Hepatocyte (in vitro differentiated cells): ENCODE results near the gene CDC42BPA. TPM values are rescaled to one million over a fixed set of nuclear protein-coding genes. Genes with fewer than 3 reads are reported as not detected.

Experiments
- DNase-seq: peaks from one replicate; pipeline ENCODE4 v3.0.0-alpha.2; 2016; ENCODE audit warnings: low spot score
- H2AFZ ChIP-seq: fragments of 200-600 bp; sonication (generic); 2 replicates; pipeline ENCODE4 v1.6.0; 2016; ENCODE audit warnings: antibody characterized with exemption, mild to moderate bottlenecking
- H3K27ac ChIP-seq: fragments of 200-600 bp; sonication (generic); 2 replicates; pipeline ENCODE4 v1.5.1; 2016; ENCODE audit warnings: mild to moderate bottlenecking
- H3K27me3 ChIP-seq: fragments of 200-600 bp; sonication (generic); 2 replicates; pipeline ENCODE4 v1.6.1; 2016
- H3K36me3 ChIP-seq: fragments of 200-600 bp; sonication (generic); replicated peaks from 2 replicates; pipeline ENCODE4 v1.5.1; 2016; ENCODE audit warnings: low read depth; ENCODE audit not compliant: insufficient read depth
- H3K4me1 ChIP-seq: fragments of 200-600 bp; sonication (generic); 2 replicates; pipeline ENCODE4 v1.5.1; 2016; ENCODE audit warnings: mild to moderate bottlenecking, moderate library complexity; ENCODE audit not compliant: insufficient read depth
- H3K4me2 ChIP-seq: fragments of 200-600 bp; sonication (generic); 2 replicates; pipeline ENCODE4 v1.6.0; 2016
- H3K4me3 ChIP-seq: fragments of 200-600 bp; sonication (generic); 2 replicates; pipeline ENCODE4 v1.5.1; 2016; ENCODE audit warnings: mild to moderate bottlenecking
- H3K79me2 ChIP-seq: fragments of 200-600 bp; sonication (generic); 2 replicates; pipeline ENCODE4 v1.6.0; 2017; ENCODE audit warnings: mild to moderate bottlenecking
- H3K9me2 ChIP-seq: fragments of 200-600 bp; sonication (generic); replicated peaks from 2 replicates; pipeline ENCODE4 v1.6.0; 2017; ENCODE audit warnings: mild to moderate bottlenecking; ENCODE audit not compliant: insufficient read depth
- H3K9me3 ChIP-seq: fragments of 200-600 bp; sonication (generic); 2 replicates; pipeline ENCODE4 v1.5.1; 2016; ENCODE audit warnings: low read depth, mild to moderate bottlenecking
- H4K20me1 ChIP-seq: fragments of 200-600 bp; sonication (generic); 2 replicates; pipeline ENCODE4 v1.6.0; 2016; ENCODE audit warnings: mild to moderate bottlenecking; ENCODE audit not compliant: insufficient read depth, poor library complexity, severe bottlenecking
- EZH2 ChIP-seq: fragments of 200-600 bp; sonication (generic); IDR thresholded peaks from 2 replicates; pipeline ENCODE4 v1.6.1; 2016; ENCODE audit warnings: antibody characterized with exemption, mild to moderate bottlenecking, borderline replicate concordance
- EZH2phosphoT487 ChIP-seq: fragments of 200-600 bp; sonication (generic); IDR thresholded peaks from one replicate; pipeline ENCODE4 v1.6.1; 2018; ENCODE audit warnings: antibody characterized with exemption, mild to moderate bottlenecking, low read depth, moderate library complexity; ENCODE audit not compliant: unreplicated experiment, severe bottlenecking
- WGBS: methylation state at CpG from one replicate; pipeline ENCODE4 v1.1.6; 2016; ENCODE audit warnings: low lambda C conversion rate; ENCODE audit errors: missing lambda C conversion rate; 5-methylcytosine and 5-hydroxymethylcytosine counted together
- polyA plus RNA-seq: library from polyadenylated mRNA; unstranded; fragments of >200 nt; fragmentation: Nextera tagmentation; extraction: Ambion mirVana; gene quantifications from 2 replicates; pipeline ENCODE4 v1.2.1, GENCODE V29; 2016
- total RNA-seq: library from RNA; depleted of rRNA; stranded (reverse); fragments of >200 nt; gene quantifications from 2 replicates; pipeline ENCODE4 v1.2.3, GENCODE V29; 2014
- TF ChIP-seq, protein P1 (sequence below): fragments of 200-600 bp; sonication (generic); IDR thresholded peaks from 2 replicates; pipeline ENCODE4 v1.5.1; 2016; ENCODE audit warnings: antibody characterized with exemption, mild to moderate bottlenecking; ENCODE audit not compliant: poor library complexity

The CDC42BPA gene
- total and polyA plus RNA-seq, 2 experiments from 2014 or later, result 24.5 to 40.9 TPM

GRCh38 chr1:227225715-227226346, 92.5 kb downstream of the CDC42BPA start:
- H3K9me3 ChIP-seq, result no peaks in the 10 kb centered on the region
- H3K4me3 ChIP-seq, result no peak overlapping the region
- no peaks in the 10 kb centered on the region for H3K36me3 ChIP-seq
- H2AFZ ChIP-seq, result no peak overlapping the region
- no peak overlapping the region for H3K27ac ChIP-seq
- no peaks in the 10 kb centered on the region for H3K27me3 ChIP-seq
- H3K4me1 ChIP-seq, result no peaks in the 10 kb centered on the region
- H4K20me1 ChIP-seq, result peaks cover 9% of the 10 kb centered on the region
- TF ChIP-seq EZH2phosphoT487 (no peak), EZH2 (no peak)
- TF ChIP-seq, protein P1, sequence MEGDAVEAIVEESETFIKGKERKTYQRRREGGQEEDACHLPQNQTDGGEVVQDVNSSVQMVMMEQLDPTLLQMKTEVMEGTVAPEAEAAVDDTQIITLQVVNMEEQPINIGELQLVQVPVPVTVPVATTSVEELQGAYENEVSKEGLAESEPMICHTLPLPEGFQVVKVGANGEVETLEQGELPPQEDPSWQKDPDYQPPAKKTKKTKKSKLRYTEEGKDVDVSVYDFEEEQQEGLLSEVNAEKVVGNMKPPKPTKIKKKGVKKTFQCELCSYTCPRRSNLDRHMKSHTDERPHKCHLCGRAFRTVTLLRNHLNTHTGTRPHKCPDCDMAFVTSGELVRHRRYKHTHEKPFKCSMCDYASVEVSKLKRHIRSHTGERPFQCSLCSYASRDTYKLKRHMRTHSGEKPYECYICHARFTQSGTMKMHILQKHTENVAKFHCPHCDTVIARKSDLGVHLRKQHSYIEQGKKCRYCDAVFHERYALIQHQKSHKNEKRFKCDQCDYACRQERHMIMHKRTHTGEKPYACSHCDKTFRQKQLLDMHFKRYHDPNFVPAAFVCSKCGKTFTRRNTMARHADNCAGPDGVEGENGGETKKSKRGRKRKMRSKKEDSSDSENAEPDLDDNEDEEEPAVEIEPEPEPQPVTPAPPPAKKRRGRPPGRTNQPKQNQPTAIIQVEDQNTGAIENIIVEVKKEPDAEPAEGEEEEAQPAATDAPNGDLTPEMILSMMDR, result no peak
- no peak overlapping the region for H3K4me2 ChIP-seq
- WGBS, result 83% methylated on average over 2 of the region's 2 CpGs
- no peaks in the 10 kb centered on the region for H3K9me2 ChIP-seq
- DNase-seq, result no peak
- peaks cover 48% of the 10 kb centered on the region for H3K79me2 ChIP-seq

DNA sequence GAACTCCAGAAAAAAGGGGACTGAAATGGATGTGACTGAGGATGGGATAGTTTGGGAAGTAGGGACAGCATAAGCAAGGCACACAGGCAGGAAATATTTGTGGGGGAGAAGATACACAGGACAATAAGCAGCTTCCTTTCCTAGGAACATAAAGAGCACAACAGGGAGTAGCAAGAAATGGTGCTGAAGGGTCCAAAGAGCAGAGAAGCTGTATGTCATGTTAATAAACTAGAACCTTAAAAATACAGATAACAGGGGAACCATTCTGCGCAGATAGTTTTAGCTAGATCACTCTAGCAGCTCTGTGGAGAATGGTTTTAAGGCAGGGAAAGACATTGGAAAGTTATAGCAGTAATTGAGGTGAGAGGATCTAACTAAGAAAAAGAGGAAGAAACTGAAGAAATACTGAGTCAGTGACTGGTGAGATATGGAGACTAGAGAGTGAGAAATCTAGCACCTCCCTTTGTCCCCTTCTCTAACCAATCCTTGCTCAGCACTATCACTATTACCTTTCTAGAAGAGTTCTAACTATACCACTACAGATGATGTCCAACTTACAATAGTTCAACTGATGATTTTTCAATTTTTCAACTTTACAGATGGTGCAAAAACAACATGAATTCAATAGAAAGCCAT, 95.0 kb downstream of the CDC42BPA start:
- DNase-seq, result no peak
- 96% methylated on average over 1 of the region's 1 CpG for WGBS
- Histone ChIP-seq H3K4me1 (no peaks in the 10 kb centered on the region), H3K4me3 (no peak overlapping the region), H3K4me2 (no peak overlapping the region), H3K27me3 (no peaks in the 10 kb centered on the region), H3K36me3 (no peaks in the 10 kb centered on the region), H3K9me3 (no peaks in the 10 kb centered on the region), H4K20me1 (peaks cover 9% of the 10 kb centered on the region), H3K9me2 (no peaks in the 10 kb centered on the region), H3K79me2 (peaks cover 60% of the 10 kb centered on the region), H3K27ac (no peak overlapping the region), H2AFZ (no peak overlapping the region)
- TF ChIP-seq EZH2phosphoT487, result no peak
- TF ChIP-seq EZH2, result no peak
- TF ChIP-seq, protein P1, result no peak

DNA sequence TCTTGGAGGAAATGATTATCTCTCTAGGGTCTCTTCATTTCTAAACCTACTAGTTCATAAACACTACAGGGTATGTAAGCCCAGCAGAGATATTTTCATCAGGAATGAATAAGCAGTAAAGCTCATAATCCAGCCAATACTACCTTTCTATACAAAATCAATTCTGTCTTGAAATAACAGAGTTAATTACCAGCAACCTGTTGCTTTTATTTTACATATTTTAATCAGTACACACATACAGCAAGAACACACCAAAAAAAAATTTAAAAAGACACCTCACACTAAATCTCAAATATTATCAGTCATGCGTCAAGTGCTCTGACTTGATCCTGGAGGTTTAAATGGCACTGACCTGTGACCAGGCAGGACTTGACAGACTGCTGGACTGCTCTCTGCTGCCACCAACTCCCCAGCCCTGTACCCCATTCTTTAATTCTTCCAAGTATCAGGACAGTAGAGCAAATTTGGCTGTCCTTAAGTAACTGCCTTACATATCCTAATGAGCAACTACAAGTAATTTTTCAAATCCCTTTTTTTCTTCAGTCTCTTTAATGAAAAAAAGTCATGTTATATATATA, 98.5 kb downstream of the CDC42BPA start:
- whole genome bisulfite sequencing, result 100% methylated on average over 1 of the region's 1 CpG
- Histone ChIP-seq H3K79me2 (peaks cover 62% of the 10 kb centered on the region), H4K20me1 (peaks cover 9% of the 10 kb centered on the region), H2AFZ (no peak overlapping the region), H3K9me3 (no peaks in the 10 kb centered on the region), H3K4me2 (no peak overlapping the region), H3K4me1 (no peaks in the 10 kb centered on the region), H3K27ac (no peak overlapping the region), H3K27me3 (no peaks in the 10 kb centered on the region), H3K9me2 (no peaks in the 10 kb centered on the region), H3K4me3 (no peak overlapping the region), H3K36me3 (no peaks in the 10 kb centered on the region)
- DNase-seq, result no peak
- TF ChIP-seq EZH2, result no peak

- WGBS, result 83% methylated on average over 6 of the region's 6 CpGs
- Histone ChIP-seq H3K4me3 (no peak overlapping the region), H3K79me2 (peaks cover 58% of the 10 kb centered on the region), H3K4me2 (no peak overlapping the region), H3K9me3 (no peaks in the 10 kb centered on the region), H3K9me2 (no peaks in the 10 kb centered on the region), H2AFZ (no peak overlapping the region), H4K20me1 (peaks cover 9% of the 10 kb centered on the region), H3K36me3 (no peaks in the 10 kb centered on the region), H3K4me1 (no peaks in the 10 kb centered on the region), H3K27me3 (no peaks in the 10 kb centered on the region), H3K27ac (no peak overlapping the region)
- no peak for DNase-seq
- no peak for TF ChIP-seq EZH2phosphoT487
- TF ChIP-seq, protein P1, result no peak
- TF ChIP-seq EZH2, result no peak
These were observed 99.3 kb downstream of the CDC42BPA start for GRCh38 chr1:227218870-227219573.
